Measurements from ENCODE around the gene MTG1. TPM values are rescaled to one million over a fixed set of nuclear protein-coding genes. Genes with fewer than 3 reads are reported as not detected.

Gene MTG1
- total and polyA plus RNA-seq, 10 of the 15 experiments (the other 5 are each of a cell fraction or from before 2014, with no cell fraction given): 6.2 to 104 (median 62.5) TPM

DNA sequence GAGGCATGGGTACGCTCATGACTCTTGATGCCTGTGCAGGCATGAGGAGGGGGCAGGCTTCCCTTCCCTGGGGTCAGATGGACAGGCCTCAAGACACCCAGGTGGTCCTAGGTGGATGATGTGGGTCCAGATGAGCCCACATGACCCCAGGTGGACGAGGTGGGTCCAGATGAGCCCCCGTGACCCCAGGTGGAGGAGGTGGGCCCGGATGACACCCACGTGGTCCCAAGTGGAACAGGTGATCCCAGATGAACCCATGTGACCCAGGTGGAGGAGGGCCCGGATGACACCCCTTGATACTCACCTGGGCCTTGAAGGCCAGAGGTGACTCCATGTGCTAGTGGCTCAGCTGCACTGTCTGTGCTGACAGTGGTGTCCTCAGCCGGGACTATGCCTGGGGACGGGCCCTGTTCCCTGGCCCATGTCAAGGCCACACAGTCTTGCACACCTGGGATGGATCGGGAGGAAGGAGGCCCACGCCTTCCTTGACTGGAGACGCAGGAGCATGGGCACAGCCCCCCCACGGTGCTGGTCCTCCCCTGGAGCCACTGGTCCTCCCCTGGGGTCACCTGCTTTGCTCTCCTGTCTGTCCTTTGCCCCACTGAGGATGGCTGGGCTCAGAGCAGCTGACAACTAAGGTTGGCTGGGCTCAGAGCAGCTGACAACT, 43.5 kb upstream of the MTG1 start:
- TF ChIP-seq SMC3 (IDR thresholded peaks at IDR 0.05; ENCODE audit: borderline replicate concordance, low read length) (no peak), POLR2A (IDR thresholded peaks at IDR 0.05; ENCODE audit: low read depth, low read length) (0 out of 2 replicates have a peak, but pooled peaks have one; percentile 20)
- in situ Hi-C loops (cut with MboI): no loop called here
- CTCF ChIA-PET: no interaction called here

DNA sequence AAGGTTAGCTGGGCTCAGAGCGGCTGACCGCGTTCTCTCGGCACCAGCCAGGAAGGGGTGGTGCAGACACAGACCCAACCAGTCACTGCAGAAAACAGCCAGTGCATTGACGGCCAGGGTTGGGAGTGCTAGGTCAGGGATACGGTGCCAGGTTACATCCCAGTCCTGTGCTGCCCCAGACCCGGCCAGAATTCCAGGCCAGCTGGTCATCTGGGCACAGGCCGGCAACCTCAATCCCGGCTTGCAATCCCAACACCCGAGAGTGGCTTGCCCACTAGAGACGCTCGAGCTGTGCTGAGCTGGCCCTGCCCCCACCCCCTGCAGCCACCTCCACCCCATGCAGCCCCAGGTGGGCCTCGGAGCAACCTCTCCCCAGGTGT, 43.0 kb upstream of the MTG1 start:
- FAIRE-seq (no peak), ATAC-seq (no peak), DNase-seq (ENCODE audit: low read depth, low spot score) (no peak)
- Histone ChIP-seq H3K36me3 (ENCODE audit: control insufficient read depth in 2 of 2, insufficient read depth in 2 of 2, low read length in 1 of 2) (no peaks in the 10 kb centered on the region), H3K27me3 (replicated peaks in 1 of 2; ENCODE audit: control insufficient read depth in 2 of 2, insufficient read depth in 2 of 2, low read length in 1 of 2) (no peaks in the 10 kb centered on the region; a peak in 1 of 4 replicates), H2AFZ (ENCODE audit: control insufficient read depth, low read depth, low read length) (no peak overlapping the region), H3K79me2 (ENCODE audit: control insufficient read depth, insufficient read depth, low read length) (no peaks in the 10 kb centered on the region; the same call in 1 of the 2 replicates), H3K4me1 (ENCODE audit: control insufficient read depth, insufficient read depth, low read length) (no peaks in the 10 kb centered on the region), H4K20me1 (ENCODE audit: control insufficient read depth, insufficient read depth) (no peaks in the 10 kb centered on the region), H3K27ac (ENCODE audit: control insufficient read depth, insufficient read depth) (no peak overlapping the region), H3K4me2 (ENCODE audit: control insufficient read depth, insufficient read depth) (no peak overlapping the region), H3K4me3 (no peak overlapping the region), H3K9ac (ENCODE audit: control insufficient read depth, insufficient read depth, low read length) (no peak overlapping the region), H3K9me3 (replicated peaks; ENCODE audit: control insufficient read depth, insufficient read depth, low read length) (no peaks in the 10 kb centered on the region)
- POLR2A ChIA-PET: interaction anchor here (0.6 kb wide), 1 partner anchor 20 kb away, joined by 3 read pairs; no protein-coding TSS in a partner anchor
- no TSS peak for BruUV-seq (replicated peaks)
- TF ChIP-seq RAD51 (IDR thresholded peaks at IDR 0.05) (no peak), KLF5 (IDR thresholded peaks at IDR 0.05; ENCODE audit: partially characterized antibody) (no peak), POLR2A (IDR thresholded peaks at IDR 0.05; ENCODE audit: low read depth, low read length) (peak; percentile 13; the same call in 1 of the 2 replicates), CREM (IDR thresholded peaks at IDR 0.05; ENCODE audit: low read depth) (no peak), YY1 (IDR thresholded peaks at IDR 0.05; ENCODE audit: low read depth, low read length) (no peak)
- CTCF ChIA-PET: no interaction called here
- RAD21 ChIA-PET (ENCODE audit: unreplicated experiment): no interaction called here
- in situ Hi-C loops (cut with MboI): no loop called here
- 43% methylated on average over 13 of the region's 13 CpGs for WGBS (ENCODE audit: insufficient coverage, insufficient replicate concordance, low lambda C conversion rate, missing lambda C conversion rate)
- intact Hi-C loops (cut with micrococcal nuclease; ENCODE audit: unreplicated experiment): no loop called here
- SMC1A ChIA-PET (ENCODE audit: uncharacterized antibody, unreplicated experiment): no interaction called here

More for the DNA sequence above, 43.5 kb upstream of the MTG1 start:
- SMC1A ChIA-PET (ENCODE audit: uncharacterized antibody, unreplicated experiment): no interaction called here
- intact Hi-C loops (cut with micrococcal nuclease; ENCODE audit: unreplicated experiment): no loop called here
- no TSS peak for BruUV-seq (replicated peaks)
- H3K4me3 ChIP-seq: no peak overlapping the region
- H3K79me2 ChIP-seq (ENCODE audit: control insufficient read depth, insufficient read depth, low read length): no peaks in the 10 kb centered on the region
- H3K27ac ChIP-seq (ENCODE audit: control insufficient read depth, insufficient read depth): no peak overlapping the region
- POLR2A ChIA-PET: no interaction called here
- 40% methylated on average over 12 of the region's 12 CpGs for WGBS (ENCODE audit: insufficient coverage, insufficient replicate concordance, low lambda C conversion rate, missing lambda C conversion rate)
- no peaks in the 10 kb centered on the region for H3K9me3 ChIP-seq (replicated peaks; ENCODE audit: control insufficient read depth, insufficient read depth, low read length)
- H3K4me1 ChIP-seq (ENCODE audit: control insufficient read depth, insufficient read depth, low read length): no peaks in the 10 kb centered on the region
- no peak for DNase-seq (ENCODE audit: low read depth, low spot score)
- H4K20me1 ChIP-seq (ENCODE audit: control insufficient read depth, insufficient read depth): no peaks in the 10 kb centered on the region
- no peak overlapping the region for H2AFZ ChIP-seq (ENCODE audit: control insufficient read depth, low read depth, low read length)
- H3K27me3 ChIP-seq (replicated peaks in 1 of 2; ENCODE audit: control insufficient read depth in 2 of 2, insufficient read depth in 2 of 2, low read length in 1 of 2): no peaks in the 10 kb centered on the region; a peak in 1 of 4 replicates
- H3K4me2 ChIP-seq (ENCODE audit: control insufficient read depth, insufficient read depth): no peak overlapping the region
- RAD21 ChIA-PET (ENCODE audit: unreplicated experiment): no interaction called here
- no peak for FAIRE-seq
- no peaks in the 10 kb centered on the region for H3K36me3 ChIP-seq (ENCODE audit: control insufficient read depth in 2 of 2, insufficient read depth in 2 of 2, low read length in 1 of 2)
- ATAC-seq: no peak
- H3K9ac ChIP-seq (ENCODE audit: control insufficient read depth, insufficient read depth, low read length): no peak overlapping the region
